ENCODE data around the gene KANK2.

- TF ChIP-seq, protein P1, sequence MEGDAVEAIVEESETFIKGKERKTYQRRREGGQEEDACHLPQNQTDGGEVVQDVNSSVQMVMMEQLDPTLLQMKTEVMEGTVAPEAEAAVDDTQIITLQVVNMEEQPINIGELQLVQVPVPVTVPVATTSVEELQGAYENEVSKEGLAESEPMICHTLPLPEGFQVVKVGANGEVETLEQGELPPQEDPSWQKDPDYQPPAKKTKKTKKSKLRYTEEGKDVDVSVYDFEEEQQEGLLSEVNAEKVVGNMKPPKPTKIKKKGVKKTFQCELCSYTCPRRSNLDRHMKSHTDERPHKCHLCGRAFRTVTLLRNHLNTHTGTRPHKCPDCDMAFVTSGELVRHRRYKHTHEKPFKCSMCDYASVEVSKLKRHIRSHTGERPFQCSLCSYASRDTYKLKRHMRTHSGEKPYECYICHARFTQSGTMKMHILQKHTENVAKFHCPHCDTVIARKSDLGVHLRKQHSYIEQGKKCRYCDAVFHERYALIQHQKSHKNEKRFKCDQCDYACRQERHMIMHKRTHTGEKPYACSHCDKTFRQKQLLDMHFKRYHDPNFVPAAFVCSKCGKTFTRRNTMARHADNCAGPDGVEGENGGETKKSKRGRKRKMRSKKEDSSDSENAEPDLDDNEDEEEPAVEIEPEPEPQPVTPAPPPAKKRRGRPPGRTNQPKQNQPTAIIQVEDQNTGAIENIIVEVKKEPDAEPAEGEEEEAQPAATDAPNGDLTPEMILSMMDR (IDR thresholded peaks at IDR 0.05) = no peak
- no peak for TF ChIP-seq POLR2A (IDR thresholded peaks at IDR 0.05)
Measured at GRCh38 chr19:11232555-11232954, 35.2 kb upstream of the KANK2 start.

All from Peyer's patch (tissue), 4 donors.